Stimulated activated CD4-positive, alpha-beta T cell treated with anti-CD3 and anti-CD28 coated beads, Interleukin-2, amount 100 ng/mL, for 4 hours (primary cell): Measurements from ENCODE around the gene NOL4L.

Experiments
- DNase-seq: peaks from one replicate; pipeline ENCODE4 v3.0.0-alpha.2; 2020; ENCODE audit warnings: low read depth

Gene NOL4L

DNA sequence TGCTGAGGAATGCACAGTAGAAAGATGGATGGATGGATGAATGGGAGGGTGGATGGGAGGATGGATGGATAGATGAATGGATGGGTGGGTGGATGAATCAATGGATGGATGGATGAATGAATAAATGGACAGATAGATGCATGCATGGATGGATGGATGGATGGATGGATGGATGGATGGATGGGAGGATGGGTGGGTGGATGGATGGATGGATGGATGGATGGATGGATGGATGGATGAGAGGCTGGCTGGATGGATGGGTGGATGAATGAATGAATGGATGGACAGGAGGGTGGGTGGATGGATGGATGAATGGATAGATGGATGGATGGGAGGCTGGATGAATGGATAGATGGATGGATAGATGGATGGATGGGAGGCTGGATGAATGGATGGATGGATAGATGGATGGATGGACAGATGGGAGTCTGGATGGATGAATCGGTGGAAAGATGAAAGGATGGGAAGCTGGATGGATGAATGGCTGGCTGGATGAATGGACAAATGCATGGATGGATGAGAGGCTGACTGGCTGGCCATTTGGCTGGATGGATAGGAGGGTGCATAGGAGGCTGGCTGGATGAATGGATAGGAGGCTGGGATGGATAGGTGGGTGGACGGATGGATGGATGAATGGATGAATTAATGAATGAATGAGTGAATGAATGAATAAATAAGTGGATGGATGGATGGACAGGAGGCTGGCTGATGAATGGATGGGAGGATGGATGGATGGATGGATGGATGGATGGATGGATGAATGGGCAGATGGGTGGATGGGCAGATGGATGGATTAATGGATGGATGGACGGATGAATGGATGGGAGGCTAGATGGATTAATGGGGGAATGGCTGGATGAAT lies 28.3 kb upstream of the NOL4L start:
- no peak for DNase-seq

DNA sequence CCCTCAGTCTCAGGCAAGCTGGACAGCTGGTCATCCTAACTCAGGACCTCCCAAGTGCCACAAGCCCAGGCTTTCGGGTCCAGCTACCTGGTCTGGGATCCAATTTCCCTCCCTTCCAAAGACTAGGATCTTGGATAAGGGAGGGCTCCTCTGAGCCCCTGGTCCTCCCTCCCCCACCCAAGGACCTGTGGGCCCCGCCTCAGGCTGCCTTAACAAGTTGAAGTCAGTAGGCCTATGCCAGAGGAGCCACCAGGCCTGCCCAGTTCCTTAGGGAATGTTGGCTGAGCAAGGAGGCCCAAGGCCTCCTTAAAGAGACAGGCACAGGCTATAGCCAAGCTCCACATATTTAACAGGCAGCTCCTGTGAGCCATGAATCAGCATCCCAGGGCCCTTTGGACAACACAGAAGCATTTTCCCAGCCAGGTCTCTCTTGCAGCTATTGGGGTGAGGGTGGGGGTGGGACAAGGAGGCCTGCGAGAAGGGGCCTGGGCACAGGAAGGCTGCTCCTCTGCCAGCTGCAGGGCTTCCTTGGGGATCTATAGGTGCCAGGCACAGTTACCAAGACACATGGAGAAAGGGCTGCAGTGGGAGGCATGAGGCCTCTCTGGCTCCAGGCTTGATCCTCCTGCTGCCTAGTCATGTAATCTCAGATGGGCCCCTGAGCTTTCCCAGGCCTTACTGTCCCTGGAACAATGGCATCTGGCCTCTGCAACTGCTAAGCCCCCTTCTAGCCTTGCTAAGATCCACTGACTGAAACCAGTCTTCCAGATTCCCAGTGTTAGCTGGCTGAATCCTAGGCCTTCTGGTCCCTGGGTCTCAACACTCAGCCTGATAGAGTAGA lies 27.4 kb upstream of the NOL4L start:
- no peak for DNase-seq

DNA sequence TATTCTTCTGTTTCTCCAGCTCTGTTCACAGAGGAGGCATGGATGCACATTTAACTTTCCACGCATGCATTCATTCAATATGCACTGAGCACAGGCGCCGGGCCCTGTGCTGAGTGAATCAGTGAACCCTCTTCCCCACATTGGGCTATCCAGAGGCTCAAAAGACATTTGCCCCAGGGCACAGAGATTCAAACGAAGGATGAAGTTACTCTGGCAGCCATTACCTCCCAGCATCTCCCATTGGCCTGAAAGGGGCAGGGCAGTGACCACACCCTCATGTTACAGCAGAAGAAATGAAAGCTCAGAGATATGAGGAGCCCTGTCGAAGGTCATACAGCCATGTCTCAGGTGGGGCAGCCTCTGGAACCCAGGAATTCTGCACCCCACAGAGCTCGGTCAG lies 26.7 kb upstream of the NOL4L start:
- DNase-seq, result no peak

DNA sequence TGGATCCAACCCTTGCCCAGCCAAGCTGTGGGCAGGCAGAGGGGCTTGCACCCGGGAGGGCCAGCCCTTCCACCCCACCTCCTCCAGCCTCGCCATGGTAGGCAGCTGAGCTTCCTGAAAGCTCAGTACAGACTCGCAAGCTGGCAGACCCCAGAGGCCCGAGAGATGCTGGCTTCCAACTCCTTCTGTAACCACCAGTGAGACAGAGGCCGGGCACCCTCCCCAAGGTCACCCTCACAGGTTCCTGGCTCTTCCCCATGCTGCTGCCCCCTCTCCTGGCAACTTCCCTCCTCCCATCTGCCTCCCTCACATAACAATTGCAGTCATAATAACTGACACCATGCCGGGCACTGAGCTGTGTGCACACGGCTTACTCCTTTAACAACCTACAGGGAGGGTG lies 26.2 kb upstream of the NOL4L start:
- no peak for DNase-seq

DNA sequence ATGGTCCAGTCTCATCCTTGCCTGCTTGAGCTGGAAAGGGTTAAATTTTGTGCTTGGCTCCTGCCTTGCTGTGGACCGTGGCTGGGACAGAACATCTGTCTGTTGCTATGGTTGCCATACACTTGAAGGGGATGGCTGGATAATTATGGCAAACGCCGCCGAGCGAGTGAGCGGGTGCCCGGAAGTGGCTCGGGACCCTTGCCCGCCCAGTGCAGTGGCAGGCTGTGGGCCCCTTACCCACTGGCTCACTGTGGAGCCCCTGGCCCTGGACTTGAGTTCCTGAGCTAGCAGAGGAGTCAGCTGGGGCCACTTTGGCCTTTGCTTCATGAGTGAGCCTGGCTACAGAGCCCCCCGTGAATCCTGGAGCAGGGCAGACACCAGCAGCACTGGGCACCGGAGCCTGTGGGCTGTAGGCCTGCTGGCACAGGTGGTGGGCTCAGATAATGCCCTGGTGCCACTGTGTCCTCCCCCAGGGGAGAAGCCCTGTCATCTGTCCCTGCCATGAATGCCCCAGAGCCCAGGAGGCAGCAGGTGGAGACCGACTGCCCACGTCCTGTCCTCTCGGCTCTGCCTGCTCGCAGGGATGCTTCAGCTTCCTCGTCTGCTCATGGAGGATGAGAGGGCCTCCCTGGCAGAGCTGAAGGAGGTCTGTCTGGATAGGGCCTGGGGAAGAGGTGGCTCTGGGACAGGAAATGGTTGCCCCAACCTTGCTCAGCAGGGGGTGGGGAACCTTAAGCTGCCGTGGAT lies 25.5 kb upstream of the NOL4L start:
- DNase-seq, result no peak

DNA sequence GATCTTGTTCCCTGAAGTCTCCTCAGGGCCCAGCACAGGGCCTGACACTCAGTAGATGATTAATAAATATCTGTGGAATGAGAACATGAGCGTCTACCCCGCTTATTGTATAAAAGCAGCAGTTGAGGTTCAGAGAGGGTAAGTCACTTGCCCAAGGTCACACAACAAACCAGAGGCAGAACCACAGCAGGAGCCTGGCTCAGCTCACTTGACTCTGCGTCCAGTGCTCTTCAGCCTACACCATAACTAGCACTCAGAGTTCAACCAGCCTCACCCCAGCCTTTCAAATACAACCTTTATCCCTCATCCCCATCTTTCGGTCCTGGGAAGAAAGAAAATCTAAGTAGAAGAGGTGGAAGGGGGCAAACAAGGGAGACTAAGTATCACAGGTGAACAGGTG lies 24.9 kb upstream of the NOL4L start:
- DNase-seq, result no peak

DNA sequence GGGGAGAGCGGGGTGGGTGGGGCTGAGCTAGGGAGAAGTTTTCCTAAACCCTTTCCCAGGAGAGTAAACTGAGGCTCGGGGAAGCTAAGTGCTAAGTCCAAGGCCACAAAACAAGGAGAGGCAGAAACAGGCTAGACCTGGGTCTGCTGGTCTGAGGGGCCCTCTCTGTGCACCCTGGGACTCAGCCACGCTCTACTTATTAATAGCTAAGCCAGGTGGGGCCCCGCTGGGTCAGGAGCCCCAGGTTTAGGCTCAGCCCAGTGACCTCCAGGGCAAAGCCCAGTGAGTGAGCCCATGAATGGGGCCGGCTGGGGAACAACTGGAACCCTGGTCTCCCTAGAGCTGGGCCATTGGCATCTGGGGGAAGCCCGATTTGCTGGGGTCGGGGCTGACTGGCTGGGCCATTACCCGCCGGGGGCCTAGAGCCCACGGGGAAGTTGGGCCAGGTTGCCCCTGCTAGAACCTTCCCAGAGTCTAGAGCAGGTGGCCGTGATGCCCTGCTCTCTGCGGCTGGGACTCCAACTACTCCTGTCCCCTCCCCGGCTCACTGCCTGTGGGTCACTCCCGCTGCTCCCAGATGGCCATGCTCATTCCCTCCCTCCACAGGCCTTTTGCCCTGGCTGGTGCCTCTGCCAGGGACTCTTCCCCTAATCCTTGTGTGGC lies 24.1 kb upstream of the NOL4L start:
- no peak for DNase-seq

DNA sequence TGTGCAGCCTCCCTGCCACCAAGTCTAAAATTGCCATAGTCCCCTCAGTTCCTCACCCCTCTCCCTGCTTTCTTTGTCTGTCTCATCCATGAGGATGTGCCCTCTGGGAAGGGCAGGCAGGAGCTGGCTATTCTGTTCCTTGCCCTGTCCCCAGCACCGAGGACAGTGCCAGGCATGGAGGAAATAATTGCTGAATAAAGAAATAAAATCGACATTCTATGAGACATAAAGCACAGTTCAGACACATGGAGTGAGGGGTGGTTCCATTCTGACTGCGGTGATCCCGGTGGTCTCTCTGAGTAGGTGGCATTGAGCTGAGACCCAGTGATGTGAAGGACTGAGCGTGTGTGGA lies 23.5 kb upstream of the NOL4L start:
- DNase-seq, result no peak

DNA sequence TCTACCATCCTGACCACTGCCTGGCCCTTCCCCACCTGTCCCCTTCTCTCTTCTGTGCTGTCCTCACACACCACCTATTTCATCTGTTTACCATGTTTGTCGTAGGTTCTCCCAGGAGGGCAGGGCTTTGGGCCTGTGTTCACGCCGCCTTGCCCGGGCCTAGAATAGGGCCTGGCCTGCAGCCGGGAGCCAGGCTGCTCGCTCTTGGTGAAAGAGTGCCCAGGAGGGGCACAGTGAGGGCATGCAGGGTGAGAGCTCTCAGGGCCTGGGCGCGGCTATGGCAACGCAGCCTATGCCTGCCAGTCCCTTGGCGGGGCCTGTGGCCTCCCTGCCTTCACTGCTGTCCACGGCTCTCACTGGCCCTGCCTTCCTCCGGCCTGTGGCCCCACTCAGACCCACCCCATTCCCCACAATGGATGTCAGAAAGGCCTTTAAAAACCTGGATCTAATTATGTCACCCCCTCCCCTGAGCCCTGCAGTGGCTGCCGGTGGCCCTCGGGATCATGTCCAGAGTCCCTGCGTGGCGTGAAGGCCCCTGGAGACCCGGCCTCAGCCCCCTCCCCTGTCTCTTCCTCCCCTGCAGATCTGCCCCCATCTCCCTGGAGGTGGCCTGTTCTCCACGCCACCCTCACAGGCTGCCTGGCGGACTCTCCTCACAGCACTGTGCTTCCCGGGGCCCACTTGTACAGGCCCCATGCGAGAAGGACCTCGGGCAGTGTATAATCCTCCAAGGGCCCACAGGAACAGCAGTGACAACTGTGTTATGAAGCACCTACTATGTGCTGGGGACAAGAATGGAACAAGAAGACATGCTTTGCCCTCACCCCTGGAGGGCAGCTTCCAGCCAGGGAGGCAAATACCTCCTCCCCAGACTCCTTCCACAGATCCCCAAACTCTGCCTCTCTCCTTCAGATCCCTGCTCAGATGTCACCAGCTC lies 22.9 kb upstream of the NOL4L start:
- DNase-seq, result no peak

DNA sequence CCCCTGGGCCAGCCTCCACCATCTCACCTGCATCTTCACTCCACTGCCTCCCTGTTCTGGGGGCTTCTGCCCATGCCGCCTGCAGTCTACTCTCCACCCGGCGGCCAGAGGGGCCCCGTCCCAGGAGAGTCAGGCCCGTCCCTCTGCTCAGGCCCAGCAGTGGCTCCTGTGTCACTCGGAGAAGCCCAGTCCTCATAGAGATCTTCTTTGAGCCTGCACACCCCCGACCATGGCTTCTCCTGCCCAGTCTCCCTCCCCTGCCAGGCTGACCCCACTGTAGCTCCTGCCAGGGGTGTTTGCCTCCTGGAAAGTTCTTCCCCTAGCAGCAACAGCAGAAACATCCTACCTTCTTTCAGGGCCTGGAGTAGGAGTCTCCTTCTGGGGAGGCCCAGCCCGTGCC lies 22.2 kb upstream of the NOL4L start:
- no peak for DNase-seq

DNA sequence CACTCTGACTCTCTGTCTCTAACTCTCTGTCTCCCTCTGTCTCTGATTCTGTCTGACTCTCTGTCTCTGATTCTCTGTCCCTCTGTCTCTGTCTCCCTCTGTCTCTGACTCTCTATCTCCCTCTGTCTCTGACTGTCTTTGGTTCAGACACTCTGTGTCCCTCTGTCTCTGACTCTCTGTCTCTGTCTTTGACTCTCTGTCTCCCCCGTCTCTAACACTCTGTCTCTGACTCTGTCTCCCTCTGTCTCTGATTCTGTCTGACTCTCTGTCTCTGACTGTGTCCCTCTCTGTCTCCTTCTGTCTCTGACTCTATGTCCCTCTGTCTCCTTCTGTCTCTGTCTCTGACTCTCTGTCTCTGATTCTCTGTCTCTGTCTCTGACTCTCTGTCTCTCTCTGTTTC lies 21.7 kb upstream of the NOL4L start:
- no peak for DNase-seq

DNA sequence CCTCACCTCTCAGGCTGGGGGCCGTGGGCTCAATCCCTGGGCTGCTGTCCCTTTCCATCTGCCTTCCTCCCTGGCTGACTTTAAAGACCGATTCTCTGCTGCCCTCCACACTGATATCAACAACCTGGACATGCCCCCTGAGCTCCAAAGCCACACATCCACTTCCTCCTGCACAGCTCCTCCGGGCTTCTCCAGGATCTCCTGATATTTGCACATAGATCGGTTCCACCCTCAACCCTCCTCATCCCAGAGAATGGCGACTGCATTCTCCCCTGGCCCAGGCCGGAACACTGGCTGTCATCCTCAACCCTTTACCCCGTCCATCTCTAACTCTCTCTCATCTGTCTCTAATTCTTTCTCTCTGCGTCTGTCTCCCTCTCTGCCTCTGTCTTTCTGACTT lies 21.0 kb upstream of the NOL4L start:
- DNase-seq, result no peak

DNA sequence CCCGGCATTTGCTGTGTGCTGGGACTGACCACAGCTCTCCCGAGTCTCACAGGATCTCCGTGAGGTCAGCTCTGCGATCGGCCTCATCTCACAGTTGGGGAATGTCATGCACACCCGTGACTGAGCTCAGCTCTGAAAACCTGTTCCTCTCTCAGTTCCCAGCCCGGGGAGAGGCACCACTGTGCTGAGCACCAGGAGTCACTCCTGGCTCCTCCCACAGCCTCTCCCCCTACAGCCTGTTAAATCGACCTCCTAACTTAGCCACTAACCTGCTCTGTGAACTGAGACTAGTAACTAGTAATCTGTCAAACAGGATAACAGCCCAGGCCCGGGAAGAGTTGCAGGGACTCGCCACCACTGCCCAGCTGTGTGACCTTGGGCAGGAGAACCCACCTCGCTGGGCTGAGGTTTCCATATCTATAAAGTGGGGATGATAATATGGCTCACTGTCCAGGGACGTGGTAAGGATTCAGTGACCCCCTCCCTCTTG lies 20.1 kb upstream of the NOL4L start:
- no peak for DNase-seq

DNA sequence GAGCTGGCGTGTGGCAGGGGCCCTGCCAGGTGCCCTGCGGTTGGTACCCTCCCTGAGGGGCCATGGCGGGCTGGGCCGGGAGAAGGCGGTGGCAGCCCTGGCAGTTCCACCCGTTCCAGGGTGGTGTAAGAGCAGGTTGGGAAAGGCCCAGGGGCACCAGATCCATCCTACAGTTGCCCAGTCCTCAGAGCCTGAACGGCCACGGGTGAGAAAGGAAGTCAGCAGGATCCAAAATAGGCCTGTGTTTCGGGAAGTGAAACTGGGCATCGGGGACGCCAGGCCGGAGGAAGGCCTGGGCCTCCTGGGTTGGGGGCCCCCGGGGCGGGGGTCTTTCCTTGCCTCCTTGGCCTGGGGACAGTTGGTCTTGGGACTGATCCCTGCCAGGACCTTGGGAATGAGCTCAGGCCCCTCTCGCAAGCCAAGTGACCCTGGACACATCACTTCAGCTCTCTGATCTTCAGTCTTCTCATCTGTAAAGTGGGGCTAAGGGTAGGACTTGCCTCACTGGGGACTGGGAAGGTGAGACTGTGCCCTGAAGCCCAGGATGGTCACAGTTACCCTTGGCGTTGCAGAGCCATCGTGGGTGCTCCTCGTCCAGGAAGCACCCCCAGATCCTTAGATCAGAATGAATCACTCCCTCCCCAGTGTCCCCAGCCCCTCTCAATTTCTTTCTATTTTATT lies 18.1 kb upstream of the NOL4L start:
- no peak for DNase-seq

DNA sequence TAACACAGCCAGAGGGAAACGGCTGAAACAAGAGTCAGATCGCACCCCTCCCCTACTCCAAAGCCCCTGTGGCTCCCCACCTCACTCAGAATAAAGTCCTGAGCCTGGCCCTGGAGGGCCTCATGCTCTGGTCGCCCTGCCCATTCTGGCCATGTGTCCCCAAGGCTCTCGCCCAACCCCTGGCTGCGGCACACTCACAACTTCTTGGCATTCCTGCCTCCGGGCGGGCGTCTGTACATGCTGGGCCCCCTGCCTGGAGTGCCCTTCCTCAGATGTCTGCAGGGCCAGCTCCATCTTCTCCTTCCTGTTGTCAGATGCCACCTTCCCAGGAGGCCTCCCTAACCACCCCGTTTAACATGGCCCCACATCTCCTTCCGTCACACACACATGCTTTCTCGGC lies 17.1 kb upstream of the NOL4L start:
- no peak for DNase-seq

DNA sequence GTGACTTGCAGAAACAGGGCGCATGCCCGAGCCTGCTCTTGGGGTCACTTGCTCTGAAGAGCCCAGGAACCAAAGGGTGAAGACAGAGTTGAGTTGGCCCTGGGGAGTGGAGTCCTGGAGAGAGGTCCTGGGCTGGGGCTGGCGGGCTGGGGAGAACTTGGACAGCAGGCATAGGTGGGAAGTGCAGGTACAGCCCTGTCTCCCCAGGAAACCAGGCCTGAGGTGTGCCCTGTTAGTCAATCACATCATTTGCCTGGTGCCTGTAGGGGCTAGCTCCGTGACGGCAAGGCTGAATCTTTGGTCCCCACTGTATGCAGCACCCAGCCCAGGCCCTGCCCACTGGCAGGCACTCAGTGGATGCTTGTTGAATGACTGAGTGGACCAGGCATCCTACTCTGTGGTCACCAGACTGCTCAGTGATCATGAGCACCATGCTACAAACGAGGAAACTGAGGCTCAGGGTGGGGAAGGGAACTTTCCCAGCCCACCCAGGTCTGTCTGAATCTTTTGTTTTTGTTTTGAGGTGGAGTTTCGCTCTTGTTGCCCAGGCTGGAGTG lies 15.6 kb upstream of the NOL4L start:
- no peak for DNase-seq

DNA sequence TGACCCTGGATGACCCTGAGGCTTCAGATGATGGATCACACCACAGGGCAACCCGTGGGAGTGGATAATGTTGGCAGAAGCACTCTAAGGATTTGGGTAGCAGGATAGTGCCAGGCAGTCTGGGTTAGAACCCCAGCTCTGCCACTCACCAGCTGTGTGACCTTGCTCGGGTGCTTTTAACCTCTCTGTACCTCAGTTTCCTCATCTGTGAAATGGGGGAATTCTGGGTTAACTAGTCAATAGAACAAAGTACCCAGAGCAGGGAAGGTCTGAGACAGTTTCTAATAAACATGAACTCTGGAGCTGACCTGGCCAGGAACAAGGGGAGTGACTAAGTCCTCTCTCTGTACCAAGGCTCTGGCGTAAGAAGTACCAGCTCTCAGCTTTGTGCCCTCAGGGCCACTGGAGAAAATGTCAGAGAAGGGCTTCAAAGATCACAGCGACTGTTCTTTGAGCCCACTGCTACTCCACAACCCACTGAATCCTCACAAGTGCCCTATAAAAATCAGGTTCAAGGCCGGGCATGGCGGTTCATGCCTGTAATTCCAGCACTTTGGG lies 14.7 kb upstream of the NOL4L start:
- DNase-seq, result no peak

DNA sequence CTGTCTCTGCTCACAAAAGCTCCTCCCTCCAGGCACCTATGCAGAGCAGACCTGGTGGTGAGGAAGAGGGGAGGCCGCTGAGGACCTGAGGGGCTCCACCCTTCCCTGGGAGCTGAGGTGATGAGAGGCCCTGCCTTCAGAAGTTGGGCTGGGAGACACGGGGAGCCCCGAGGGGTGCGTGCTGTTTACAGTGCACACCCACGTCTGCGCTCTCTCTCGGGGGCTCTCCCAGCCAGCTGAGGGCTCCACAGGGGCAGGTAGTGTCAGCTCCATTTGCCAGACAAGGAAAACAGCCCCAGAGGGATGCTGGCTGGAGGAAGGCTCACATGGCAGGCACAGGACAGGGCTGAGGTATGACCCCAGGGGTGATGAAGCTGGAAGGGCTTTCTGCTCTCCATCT lies 13.5 kb upstream of the NOL4L start:
- no peak for DNase-seq

DNA sequence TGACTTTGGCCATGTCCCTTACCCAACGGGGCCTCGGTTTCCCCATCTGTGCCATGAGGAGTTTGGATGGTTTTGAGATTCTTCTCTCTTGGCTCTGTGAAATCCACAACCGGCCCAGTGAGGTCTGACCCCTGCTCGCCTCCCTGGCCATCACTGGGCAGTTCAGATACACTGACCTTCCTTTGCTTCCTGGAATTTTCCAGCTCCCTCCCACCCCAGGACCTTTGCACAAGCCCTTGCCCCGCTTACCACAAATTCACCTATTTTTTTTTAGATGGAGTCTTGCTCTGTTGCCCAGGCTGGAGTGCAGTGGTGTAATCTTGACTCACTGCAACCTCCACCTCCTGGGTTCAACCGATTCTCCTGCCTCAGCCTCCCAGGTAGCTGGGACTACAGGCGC lies 12.6 kb upstream of the NOL4L start:
- no peak for DNase-seq
